ENCODE data around the gene C1orf74.

C1orf74 gene

GRCh38 chr1:209742409-209743144, 41.8 kb downstream of the C1orf74 start:
- DNase-seq (ENCODE audit: low spot score) = no peak

GRCh38 chr1:209741889-209742288, 42.5 kb downstream of the C1orf74 start:
- DNase-seq (ENCODE audit: low spot score) = no peak

GRCh38 chr1:209741193-209741592, 43.2 kb downstream of the C1orf74 start:
- DNase-seq (ENCODE audit: low spot score) = no peak

- DNase-seq (ENCODE audit: low spot score) = no peak
Measured at GRCh38 chr1:209738270-209738669, 46.1 kb downstream of the C1orf74 start.

GRCh38 chr1:209737118-209737505, 47.2 kb downstream of the C1orf74 start:
- DNase-seq (ENCODE audit: low spot score) = no peak

GRCh38 chr1:209736490-209737117, 47.8 kb downstream of the C1orf74 start:
- DNase-seq (ENCODE audit: low spot score) = no peak

GRCh38 chr1:209733409-209734192, 50.8 kb downstream of the C1orf74 start:
- DNase-seq (ENCODE audit: low spot score) = no peak

- no peak for DNase-seq (ENCODE audit: low spot score)
Measured at GRCh38 chr1:209732725-209733124, 51.6 kb downstream of the C1orf74 start.

GRCh38 chr1:209729436-209729835, 54.9 kb downstream of the C1orf74 start:
- no peak for DNase-seq (ENCODE audit: low spot score)

Data from SW480 (cell line).